Adrenal gland (tissue), 5 donors: Measurements from ENCODE around the gene COX10.

Experiments
- CTCF ChIP-seq, 6 experiments: fragments of 450-650 bp in 4 of 6; fragments of 200-600 bp in 2 of 6; sonication (generic) in 1 of 6; IDR thresholded peaks; 1 replicate in 5 of 6; 2 replicates in 1 of 6; pipeline versions ENCODE4 v1.5.1 to v1.8.0; 2016 to 2021; ENCODE audit warnings: antibody characterized with exemption in 6 of 6, mild to moderate bottlenecking in 2 of 6, moderate library complexity in 1 of 6
- POLR2A ChIP-seq, 2 donors: fragments of 450-650 bp; IDR thresholded peaks; one replicate each; pipeline ENCODE4 v1.6.1; 2017; ENCODE audit warnings: antibody characterized with exemption in 2 of 2, mild to moderate bottlenecking in 2 of 2, moderate library complexity in 1 of 2
- donor health status: DM: no; HTN: no; CAD: no.

- TF ChIP-seq CTCF (IDR thresholded peaks at IDR 0.05) (no peak), POLR2A (IDR thresholded peaks at IDR 0.05) (no peak)
Observed at GRCh38 chr17:14095631-14096030, 26.3 kb downstream of the COX10 start.
